SKM-1 (cell line): ENCODE measurements around the gene CACNA1D.
"Not testable (repeated sequence)": the region's sequence is repeated elsewhere in the genome, so short reads cannot be mapped to it uniquely, and the experiment has no call there.

ENCODE experiments used
- DNase-seq: peaks from one replicate; lab custom pipeline; 2025; ENCODE audit not compliant: unreplicated experiment; lab: John Stamatoyannopoulos, UW

The CACNA1D gene

DNA sequence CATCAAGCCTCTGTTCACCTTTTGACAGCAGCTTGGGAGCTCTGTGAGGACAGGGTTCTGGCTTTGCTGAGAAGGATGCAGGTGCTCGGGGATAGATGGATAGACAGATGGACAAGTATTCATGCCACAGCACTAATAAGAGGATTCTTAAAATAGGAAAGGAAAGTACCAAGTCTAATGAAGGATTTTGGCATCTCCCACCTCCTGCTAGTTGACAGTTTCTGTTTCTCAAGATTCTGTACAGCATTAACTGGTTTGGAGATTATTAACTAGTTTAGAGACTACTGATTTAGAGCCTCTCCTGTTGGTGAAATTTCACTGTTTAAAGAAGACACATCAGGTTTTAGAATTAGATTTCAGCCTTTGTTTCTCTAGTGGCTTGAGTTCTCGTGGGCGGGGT, 152.3 kb downstream of the CACNA1D start:
- DNase-seq: no peak

DNA sequence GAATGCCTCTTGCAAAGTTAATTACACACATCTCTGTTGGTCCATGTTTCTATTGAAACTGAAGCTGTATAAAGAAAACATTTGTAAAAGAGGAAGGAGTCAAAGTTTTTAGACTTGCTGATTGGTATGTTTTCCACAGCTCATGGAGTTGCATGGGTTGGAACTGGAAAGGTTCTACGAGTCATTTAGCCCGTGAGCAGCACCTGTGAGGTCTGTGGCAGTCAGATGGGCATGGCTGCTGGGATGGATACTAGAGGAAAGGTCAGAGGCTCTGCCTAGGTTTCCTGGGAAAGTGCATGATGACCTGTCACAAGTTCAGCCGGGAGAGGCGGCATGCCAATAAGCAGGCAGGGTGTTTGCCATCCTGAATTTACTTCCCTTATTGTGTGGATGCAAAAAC, 155.4 kb downstream of the CACNA1D start:
- DNase-seq: no peak

DNA sequence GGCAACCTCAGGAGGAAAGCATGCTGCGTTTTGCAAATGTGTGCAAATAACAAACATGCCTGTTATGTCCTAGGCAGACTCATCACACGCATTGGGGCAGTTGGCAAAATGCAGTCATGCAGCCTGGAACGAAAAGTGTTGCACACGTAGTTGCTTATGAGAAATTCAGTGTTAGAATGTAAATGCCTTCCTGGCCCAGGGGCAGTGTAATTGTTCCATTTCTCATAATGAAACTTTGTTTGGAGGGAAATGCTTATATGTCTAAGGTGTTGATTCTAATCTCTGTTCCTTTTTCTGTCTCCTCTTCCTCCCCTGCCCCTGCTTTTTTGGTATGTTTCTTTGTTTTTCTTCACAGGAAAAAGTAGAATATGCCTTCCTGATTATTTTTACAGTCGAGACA, 156.0 kb downstream of the CACNA1D start:
- DNase-seq: no peak

DNA sequence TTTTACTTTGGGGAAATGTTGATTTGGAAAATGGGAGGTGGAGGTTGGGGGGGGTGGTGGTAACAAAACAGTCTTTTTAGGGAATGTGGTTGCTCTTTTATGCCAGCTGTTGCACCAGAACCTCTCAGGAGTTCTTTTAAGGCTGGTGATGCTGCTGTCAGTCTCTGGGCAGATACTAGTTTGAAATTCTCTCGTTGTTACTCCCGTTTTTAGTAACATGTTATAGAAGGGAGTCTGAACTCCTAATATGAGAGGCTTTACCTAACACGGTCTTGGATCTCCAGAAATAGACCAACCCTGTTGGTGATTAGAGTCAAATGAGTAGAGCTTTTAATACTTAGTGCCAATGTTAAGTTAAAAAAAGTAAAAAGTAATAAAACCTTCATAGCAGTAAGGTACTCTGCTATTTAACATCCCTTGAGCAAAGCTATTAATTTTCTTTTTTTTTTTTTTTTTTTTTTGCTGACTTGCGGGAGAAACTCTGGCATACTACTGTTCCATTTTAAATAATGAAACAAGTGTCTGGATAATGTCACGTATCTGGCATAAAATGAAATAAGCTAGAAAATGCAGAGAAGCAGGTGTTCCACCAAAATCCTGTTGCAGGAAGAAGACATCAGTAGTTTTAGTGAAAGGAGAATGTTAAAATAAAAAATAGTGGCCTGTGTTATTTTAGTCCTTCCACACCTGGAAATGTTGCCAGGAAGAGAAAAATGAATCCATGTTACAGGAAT, 156.7 kb downstream of the CACNA1D start:
- DNase-seq: no peak

DNA sequence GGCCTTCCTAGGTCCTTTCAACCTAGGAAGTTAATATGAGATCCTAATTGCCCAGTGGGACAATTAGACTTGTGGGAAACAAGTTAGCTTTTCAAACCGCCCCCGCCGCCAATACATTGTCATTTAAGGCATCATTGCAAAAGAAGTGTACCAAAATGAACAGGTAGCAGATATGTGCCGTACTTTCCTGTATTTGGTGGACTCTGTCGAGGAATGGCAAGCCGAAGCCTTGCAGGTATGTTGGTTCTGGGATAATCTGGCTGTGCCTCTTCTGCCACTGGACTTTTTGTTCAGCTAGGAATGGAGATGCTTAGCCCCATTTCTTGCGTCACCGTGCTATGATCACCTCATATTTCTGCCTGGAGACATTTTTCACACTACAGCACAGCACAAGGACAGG, 157.5 kb downstream of the CACNA1D start:
- DNase-seq: no peak

DNA sequence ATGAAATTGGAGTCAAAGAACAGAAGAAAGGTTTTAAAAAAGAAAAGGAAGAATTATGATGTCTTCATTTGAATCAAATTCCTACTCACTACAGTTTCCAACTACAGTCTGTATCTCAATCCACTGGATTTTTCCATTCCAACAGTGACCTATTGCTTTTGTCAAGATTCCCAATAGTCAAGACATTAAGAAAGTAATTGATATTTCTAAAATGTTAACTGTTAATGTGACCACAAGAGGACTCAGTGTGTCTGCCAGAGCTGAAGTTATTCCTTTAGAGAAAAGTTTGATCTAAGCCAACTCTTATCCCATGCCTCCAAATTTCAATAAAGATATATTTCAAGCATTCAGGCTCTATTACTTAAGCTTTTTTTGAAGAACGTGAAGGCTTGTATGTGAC, 163.2 kb downstream of the CACNA1D start:
- no peak for DNase-seq

DNA sequence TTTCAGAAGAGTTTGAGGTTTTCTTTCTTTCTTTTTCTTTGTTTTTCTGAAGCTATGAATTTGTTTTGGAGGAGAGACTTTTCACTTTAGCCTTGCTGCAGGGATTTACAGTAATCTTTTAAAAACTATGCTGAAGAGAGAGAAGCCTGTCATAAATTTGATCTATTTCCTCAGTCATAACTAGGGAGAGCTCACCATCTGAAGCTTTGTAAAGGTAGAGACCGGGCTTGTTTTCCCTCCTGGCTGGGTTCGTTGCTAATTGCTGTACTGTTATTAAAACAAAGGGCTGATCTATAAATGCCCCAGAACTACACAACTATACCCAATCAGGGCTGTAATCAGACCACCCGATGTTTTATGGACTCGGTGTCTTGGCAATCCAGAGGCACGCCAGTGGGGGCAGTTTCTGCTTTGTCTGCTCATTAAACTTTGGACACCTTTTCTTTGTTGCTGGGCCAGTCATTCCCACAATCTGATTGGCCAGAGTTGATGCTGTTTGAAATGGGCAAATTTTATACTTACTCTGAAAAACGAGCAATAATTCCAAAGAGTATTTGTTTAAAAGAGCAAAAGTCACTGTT, 164.3 kb downstream of the CACNA1D start:
- no peak for DNase-seq

DNA sequence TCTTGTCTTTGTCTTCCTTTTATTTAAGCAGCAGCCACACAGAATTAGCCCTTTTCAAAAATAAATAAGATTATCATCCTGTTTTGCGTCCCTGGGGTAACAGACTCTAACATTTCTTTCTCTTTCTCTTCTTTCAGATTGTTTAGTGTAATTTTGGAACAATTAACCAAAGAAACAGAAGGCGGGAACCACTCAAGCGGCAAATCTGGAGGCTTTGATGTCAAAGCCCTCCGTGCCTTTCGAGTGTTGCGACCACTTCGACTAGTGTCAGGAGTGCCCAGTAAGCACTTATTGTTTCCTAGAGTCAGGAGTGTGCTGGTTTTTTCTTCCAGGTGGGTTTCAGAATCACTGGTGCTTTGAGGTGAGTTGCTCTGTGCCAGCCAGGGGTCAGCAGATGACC, 165.6 kb downstream of the CACNA1D start:
- no peak for DNase-seq

DNA sequence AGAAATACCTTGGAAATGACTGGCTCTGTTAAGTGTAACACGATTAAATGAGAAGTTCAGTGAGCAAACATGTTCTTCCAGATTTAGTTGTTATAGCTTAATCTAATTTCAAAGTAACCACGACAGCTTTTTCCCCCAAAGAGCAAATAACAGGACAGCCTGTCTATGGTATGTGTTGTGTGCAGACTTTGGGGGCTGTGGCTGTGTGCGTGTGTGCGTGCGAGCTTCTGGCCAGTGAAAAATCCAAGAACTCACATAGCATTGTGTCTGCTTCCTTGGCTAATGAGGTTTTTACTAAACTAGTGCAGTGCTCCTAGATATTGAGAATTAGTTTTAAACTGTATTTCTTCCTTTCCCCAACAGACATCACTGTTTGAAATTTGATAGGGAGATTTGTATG, 167.1 kb downstream of the CACNA1D start:
- no peak for DNase-seq

DNA sequence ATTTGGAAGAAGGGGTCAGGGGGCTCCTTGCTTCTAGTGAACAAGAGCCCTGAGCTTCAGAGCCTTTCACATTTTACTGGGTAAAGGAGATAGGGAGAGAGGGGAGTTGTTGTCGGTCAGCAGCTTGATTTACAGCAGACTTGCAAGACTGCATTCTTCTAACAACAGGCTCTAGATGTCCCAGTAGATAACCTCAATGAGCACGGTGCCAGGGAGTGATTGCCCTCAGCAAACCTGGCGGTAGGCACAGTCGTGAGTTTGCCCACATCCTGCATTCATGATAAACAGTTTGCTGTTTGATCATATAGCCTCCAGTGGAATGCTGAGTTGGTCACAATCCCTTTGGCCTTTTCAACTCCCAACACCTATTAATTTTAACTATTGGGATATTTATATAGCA, 170.4 kb downstream of the CACNA1D start:
- not testable (repeated sequence) for DNase-seq

DNA sequence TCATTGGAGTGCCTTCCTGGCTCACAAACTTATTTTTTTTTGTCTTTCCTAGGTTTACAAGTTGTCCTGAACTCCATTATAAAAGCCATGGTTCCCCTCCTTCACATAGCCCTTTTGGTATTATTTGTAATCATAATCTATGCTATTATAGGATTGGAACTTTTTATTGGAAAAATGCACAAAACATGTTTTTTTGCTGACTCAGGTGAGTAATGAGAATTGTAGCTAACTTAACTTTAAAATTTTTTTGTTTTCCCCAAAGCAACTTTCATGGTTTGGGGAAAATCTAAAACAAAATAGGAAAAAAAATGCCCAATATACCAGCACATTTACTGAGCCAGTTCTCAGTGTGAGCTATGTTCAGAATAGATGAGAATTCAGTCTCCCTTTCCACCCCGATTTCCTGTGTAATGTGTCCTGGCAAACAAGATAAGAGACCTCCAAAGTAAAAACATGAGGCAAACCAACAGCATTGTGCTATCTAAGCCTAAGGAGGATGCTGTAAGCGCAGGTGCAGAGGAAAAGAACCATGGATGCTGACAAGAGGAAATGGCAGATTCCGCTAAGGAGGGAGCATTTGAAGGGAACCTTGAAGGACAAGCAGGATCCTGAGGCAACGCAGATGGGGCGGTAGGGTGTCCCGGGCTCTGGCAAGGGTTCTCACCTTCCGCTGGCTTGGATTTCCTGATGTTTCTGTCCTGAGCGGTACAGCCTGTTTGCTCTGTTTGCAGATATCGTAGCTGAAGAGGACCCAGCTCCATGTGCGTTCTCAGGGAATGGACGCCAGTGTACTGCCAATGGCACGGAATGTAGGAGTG, 171.4 kb downstream of the CACNA1D start:
- DNase-seq: no peak

DNA sequence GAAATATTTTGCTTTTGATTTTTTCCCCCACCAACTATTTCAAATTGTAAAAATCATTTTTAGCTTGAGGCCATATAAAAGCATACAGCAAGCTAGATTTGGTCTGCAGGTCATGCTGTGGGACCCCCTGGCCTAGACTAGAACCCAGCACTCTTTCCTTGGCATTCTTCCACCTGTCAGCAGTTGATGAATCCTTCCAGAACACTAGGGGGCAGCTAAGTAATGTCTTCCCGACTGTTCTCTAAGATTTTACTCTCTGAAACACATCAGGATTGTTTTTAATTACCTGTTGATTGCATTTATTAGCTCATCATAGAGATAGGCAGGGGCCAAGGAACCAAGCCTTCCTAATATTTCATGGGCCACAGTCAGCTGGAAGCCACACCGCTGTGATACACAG, 174.5 kb downstream of the CACNA1D start:
- DNase-seq: no peak

DNA sequence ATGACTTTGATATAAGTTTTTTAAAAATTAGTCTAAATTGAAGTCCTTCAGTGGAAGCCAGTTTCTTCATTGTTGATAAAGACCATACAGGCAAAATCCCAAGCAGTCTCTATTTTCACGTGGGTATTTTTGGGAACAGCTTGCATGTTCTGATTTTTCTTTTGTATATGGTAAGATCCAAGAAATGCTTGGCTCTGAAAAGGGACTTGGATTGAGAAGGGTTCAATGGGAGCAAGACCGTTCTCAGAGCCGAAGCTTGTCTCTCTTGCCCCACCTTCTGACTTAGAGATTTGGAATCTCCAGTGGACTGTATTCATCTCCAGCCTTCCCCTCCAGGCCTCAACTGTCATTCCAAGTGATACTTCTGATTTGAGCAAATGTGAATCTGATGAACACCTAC, 176.3 kb downstream of the CACNA1D start:
- no peak for DNase-seq

DNA sequence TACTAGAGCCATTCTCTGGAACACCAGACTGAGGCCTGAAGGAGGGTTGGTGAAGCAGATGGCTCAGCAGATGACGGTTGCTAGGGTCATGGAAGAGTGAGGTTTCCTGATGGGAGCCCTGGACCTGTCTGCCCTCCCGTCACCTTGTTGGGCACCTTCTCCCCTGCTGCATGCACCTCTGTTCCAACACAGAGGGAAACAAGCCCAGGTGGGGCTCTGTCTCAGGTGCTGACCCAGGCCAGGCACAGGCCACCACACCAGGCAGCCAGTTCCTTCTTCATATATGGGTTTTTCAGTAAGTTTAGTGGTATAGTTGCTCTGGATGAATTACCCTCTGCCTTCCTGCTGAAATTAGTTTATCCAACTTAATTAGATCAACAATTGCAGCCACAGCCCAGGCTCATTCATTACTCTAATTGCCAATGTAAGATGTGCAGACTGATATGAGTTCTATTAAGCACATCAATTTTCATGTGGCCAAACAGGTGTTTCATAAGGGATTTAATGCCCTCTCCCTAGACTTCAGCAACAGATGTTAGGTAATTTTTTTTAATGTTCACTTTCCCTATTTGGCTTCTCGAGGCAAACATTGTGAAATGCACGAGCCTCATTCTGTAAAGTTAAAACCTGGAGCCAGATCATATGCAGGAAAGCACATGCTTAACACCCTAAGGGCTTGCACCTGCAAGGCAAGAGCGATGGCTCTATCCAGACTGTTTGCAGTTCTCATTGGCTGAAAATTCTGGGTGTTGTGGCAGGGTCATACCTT, 177.0 kb downstream of the CACNA1D start:
- DNase-seq: no peak

DNA sequence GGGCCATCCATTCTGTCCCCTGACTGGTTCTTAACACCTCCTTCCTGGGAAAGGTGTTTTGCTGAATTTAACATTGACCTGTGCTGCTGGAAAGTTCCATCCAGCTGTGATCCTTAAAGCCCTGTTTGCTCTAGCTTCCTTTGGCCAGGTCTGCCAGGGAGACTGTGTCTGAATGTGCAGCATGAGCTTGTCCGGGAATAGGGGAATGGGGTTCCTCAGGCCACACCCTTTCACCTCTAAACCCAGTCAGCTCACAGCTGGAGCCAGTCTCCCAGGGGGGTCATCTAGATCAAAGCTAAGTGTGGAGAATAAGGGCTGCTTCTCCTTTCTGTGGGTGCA, 177.5 kb downstream of the CACNA1D start:
- DNase-seq: no peak

DNA sequence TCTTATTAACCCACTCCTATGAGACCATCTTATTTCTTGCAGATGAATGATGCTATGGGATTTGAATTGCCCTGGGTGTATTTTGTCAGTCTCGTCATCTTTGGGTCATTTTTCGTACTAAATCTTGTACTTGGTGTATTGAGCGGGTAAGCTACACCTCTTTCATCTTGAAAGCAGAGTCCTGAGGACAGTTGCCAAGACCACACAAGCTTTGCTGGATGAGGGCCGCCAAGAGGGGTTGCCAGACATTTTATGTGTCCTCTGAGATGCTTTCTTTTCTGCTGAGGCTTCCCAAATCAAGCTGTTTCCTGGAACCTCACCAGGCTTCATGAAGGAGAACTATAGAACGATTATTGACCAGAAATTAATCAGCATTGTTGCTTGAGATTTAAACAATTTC, 178.6 kb downstream of the CACNA1D start:
- DNase-seq: no peak

DNA sequence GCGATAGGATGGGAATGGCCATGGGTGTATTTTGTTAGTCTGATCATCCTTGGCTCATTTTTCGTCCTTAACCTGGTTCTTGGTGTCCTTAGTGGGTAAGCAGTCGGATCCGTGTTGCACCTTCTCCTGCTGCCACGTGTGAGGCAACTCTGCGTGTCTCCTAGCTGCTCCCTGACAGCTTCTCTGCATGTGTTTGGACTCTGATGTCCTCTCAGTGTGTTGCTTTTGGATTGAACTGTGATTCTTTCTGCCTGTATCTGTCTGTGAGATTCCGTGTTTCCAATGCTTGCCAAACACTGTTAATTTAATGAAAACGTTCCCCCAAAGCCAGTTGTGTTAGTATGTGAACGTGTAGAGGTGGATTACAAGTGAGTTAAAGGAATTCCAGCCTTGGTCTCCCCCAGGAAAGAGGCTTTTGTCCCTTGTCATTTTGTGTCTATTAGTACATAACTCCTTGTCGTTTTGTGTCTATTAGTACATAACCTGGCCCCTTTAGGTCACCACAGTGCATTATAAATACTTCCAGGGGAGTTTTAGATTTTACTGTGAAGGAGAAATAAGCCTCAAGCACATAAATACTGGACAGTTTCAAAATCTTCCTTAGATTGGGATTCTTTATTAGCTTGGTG, 179.4 kb downstream of the CACNA1D start:
- no peak for DNase-seq

DNA sequence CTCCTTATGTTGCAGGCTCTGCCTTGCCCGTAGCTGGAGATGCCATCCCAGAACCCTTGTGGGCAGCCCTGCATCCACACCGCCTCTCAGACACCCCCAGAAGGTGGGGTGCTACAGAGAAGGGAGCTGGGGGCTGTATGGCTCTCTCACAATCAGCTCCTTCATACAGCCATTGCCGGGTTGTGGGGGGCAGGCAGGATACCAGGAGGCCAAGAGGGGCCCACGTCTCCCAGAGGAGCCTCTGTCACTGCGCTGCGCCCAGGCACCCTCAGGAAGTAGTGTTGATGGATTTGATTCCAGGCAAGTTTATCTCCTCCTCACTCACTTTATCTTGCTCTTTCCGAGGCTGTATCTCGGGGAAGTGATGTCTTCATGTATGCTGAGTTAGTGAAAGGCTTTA, 180.2 kb downstream of the CACNA1D start:
- DNase-seq: no peak

DNA sequence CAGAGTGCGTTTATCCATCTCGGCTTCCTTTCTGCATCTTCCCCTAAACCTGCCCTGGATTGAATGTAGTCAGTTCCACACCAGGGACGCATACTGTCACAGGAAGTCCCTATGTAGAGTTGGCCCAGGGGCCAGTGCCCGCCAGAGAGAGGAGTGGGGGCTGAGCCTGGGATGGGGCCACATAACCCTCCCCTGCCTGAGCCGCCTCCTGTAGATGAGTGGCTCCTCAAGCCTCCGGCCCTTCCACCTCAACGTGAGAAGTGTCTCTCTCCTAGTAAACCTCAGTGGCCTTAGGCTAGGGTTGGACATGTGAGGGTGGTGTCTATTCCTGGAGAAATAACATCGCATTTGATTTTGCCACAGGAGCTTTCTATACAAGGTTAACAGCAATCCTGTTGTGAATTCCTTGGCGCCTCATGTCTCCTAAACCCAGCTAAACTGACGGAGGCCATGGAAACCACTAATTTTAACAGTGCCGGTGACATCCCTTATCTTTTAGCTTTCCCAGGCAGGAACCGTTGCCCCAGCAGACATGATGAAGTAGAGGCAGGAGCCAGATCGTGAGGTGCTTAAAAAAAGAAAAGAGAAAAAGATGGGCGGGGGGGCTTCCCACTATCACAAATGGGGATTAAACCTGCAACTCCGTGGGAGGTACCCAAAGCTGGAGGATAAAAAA, 180.7 kb downstream of the CACNA1D start:
- no peak for DNase-seq

DNA sequence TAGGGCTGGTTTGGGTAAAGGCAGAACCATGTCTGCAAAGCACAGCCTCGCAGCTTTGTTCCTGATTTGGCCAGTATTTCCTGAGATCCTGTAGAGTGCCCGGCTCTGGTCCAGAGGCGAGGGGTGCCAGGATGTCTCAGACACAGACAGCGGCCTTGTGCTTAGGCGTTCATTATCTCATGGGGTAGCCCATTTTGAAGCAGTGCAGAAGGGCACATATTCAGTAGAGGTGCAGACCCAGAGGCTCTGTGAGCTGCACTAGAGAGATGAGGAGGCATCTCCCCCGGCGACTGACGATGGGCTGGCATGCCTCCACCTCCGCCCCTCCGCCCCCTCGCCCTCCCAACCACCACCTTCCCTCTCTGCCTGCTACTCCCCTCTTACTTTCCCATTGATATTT, 181.5 kb downstream of the CACNA1D start:
- no peak for DNase-seq

DNA sequence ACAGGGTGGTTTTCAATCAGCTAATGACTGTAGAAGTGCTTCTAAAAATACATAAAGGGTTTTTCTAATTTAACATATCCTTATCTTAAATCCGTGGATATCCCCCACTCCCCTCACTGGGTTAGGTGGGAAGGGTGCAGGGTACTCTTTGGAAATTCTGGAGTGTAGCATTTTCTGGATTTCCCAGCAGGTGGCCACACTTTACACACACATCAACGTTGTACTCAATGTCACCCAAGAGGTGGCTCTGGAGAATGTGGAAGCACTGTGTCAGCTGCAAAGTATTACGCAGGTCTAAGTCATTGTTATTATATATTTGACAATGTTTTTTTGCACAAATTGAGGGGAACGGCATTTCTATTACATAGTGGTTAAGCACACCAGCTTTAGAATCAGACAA, 183.0 kb downstream of the CACNA1D start:
- peak; percentile 28 for DNase-seq
